Brain microvascular endothelial cell (primary cell): Measurements from ENCODE around the gene SLC46A1.
"Not testable (repeated sequence)": the region's sequence is repeated elsewhere in the genome, so short reads cannot be mapped to it uniquely, and the experiment has no call there.

Experiments used
- DNase-seq: peaks from one replicate; pipeline ENCODE4 v3.0.0-alpha.2; 2020
- H3K27ac ChIP-seq: fragments of 250-450 bp; sonication (Bioruptor Pico); 2 replicates; pipeline ENCODE4 v1.5.1; 2020; ENCODE audit warnings: mild to moderate bottlenecking, moderate library complexity
- H3K27me3 ChIP-seq: fragments of 250-450 bp; sonication (Bioruptor Pico); replicated peaks from 2 replicates; pipeline ENCODE4 v1.5.1; 2020; ENCODE audit warnings: mild to moderate bottlenecking
- H3K36me3 ChIP-seq: fragments of 250-450 bp; sonication (Bioruptor Pico); replicated peaks from 2 replicates; pipeline ENCODE4 v1.5.1; 2020; ENCODE audit warnings: mild to moderate bottlenecking
- H3K4me3 ChIP-seq: 2 replicates; pipeline ENCODE4 v1.5.1; 2011; ENCODE audit warnings: low read depth, mild to moderate bottlenecking, control low read depth, low read length, moderate library complexity
- in situ Hi-C: cut with HindIII; loops from 2 replicates; pipeline ENCODE4 v1.10.0; 2017; ENCODE audit warnings: low sequenced_read_pairs, low pct_ligation_motif_present
- TF ChIP-seq, protein P1 (sequence below): IDR thresholded peaks from 2 replicates; pipeline ENCODE4 v1.5.1; 2011; ENCODE audit warnings: low read depth, mild to moderate bottlenecking, moderate library complexity, low read length, control low read depth, inconsistent platforms; ENCODE audit errors: missing control alignments

Gene SLC46A1

GRCh38 chr17:28433721-28434120, 27.7 kb upstream of the SLC46A1 start:
- H3K4me3 ChIP-seq: no peak overlapping the region
- no peak for DNase-seq
- no peaks in the 10 kb centered on the region for H3K27me3 ChIP-seq
- H3K27ac ChIP-seq: no peak overlapping the region
- H3K36me3 ChIP-seq: no peaks in the 10 kb centered on the region
- in situ Hi-C loops: no loop called here
- TF ChIP-seq, protein P1, sequence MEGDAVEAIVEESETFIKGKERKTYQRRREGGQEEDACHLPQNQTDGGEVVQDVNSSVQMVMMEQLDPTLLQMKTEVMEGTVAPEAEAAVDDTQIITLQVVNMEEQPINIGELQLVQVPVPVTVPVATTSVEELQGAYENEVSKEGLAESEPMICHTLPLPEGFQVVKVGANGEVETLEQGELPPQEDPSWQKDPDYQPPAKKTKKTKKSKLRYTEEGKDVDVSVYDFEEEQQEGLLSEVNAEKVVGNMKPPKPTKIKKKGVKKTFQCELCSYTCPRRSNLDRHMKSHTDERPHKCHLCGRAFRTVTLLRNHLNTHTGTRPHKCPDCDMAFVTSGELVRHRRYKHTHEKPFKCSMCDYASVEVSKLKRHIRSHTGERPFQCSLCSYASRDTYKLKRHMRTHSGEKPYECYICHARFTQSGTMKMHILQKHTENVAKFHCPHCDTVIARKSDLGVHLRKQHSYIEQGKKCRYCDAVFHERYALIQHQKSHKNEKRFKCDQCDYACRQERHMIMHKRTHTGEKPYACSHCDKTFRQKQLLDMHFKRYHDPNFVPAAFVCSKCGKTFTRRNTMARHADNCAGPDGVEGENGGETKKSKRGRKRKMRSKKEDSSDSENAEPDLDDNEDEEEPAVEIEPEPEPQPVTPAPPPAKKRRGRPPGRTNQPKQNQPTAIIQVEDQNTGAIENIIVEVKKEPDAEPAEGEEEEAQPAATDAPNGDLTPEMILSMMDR: no peak

DNA sequence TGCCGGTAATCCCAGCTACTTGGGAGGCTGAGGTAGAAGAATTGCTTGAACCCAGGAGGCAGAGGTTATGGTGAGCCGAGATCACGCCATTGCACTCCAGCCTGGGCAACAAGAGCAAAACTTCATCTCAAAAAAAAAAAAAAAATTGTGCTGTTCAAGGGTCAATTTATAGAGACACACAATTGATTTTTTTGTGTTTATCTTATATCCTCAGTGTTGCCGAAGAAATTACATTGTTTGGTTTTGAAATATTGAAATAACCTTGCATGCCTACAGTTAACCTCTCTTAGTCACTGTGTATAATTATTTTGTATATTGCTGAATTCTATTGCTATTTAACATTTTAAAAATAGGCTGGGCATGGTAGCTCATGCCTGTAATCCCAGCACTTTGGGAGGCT, 22.0 kb upstream of the SLC46A1 start:
- H3K27ac ChIP-seq, H3K4me3 ChIP-seq, in situ Hi-C loops, DNase-seq, H3K36me3 ChIP-seq, H3K27me3 ChIP-seq: not testable (repeated sequence)

DNA sequence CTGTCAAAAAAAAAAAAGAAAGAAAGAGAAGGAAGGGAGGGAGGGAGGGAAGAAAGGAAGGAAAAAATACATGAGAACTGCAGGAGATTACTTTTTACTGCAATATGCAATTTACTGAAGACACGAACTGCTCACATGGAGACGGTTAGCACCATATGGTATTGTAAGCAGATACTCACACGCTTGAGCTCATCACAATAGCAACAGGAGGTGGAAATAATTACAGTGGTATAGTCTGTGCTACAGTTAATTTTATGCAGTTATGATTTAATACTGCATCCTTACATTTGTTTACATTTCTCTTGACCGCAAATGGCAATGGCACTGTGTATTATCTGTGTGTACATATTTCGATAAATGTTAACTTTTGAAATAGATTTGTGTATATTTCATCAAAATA, 21.4 kb upstream of the SLC46A1 start:
- TF ChIP-seq, protein P1: no peak
- in situ Hi-C loops: no loop called here

DNA sequence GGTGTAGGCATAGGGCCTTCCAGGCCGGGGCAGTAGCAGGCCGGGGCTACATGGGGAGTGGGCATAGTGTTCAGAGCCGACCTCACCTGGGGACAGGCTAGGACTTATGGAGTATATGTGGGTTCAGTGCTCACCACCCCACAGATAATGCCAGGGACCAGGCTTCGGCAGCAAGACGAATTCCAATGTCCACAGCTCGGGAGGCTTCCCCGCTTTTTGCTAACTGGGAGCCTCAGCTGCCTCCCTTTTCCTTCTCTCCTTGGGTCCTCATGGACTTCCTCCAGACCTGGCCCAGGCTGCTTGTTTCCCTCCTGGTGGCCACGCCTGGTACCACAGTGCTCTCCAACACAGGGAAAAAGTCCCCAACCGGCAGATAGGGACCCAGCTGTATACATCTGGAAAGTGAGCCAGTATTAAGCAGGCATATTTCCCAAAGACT, 20.1 kb upstream of the SLC46A1 start:
- Histone ChIP-seq H3K36me3 (no peaks in the 10 kb centered on the region), H3K27ac (no peak overlapping the region), H3K27me3 (no peaks in the 10 kb centered on the region), H3K4me3 (no peak overlapping the region)
- in situ Hi-C loops: no loop called here
- no peak for DNase-seq
- TF ChIP-seq, protein P1: peak; percentile 67

More for the DNA sequence above, 21.4 kb upstream of the SLC46A1 start:
- Histone ChIP-seq H3K27ac (no peak overlapping the region), H3K36me3 (no peaks in the 10 kb centered on the region), H3K27me3 (no peaks in the 10 kb centered on the region), H3K4me3 (no peak overlapping the region)
- DNase-seq: no peak

- no peak for DNase-seq
- H3K27me3 ChIP-seq: no peaks in the 10 kb centered on the region
- H3K27ac ChIP-seq: no peak overlapping the region
- in situ Hi-C loops: no loop called here
- H3K4me3 ChIP-seq: no peak overlapping the region
- TF ChIP-seq, protein P1: no peak
- H3K36me3 ChIP-seq: no peaks in the 10 kb centered on the region
These were observed 19.2 kb upstream of the SLC46A1 start for GRCh38 chr17:28425206-28425605.

DNA sequence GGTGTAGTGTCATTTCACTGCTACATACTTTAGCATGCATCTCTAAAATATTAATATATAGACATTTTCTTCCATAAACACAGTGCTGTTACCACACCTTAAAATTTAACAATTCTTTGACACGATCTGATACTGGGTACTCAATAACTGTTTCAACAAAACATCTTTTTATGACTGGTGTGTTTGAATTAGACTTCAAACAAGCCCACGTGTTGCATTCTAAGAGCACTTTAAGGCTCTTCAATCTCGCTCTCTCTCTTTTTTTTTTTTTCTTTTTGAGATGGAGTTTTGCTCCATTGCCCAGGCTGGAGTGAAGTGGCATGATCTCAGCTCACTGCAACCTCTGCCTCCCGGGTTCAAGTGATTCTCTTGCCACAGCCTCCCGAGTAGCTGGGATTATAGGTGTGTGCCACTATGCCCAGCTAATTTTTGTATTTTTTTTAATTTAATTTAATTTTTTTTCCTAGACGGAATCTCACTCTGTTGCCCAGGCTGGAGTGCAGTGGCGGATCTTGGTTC, 15.8 kb upstream of the SLC46A1 start:
- in situ Hi-C loops: no loop called here
- TF ChIP-seq, protein P1: no peak
- Histone ChIP-seq H3K4me3 (no peak overlapping the region), H3K36me3 (no peaks in the 10 kb centered on the region), H3K27ac (no peak overlapping the region), H3K27me3 (no peaks in the 10 kb centered on the region)
- no peak for DNase-seq
